Activated naive CD8-positive, alpha-beta T cell treated with anti-CD3 and anti-CD28 coated beads for 36 hours (primary cell): ENCODE data around the gene ATG4A. TPM values are rescaled to one million over a fixed set of nuclear protein-coding genes. Genes with fewer than 3 reads are reported as not detected.
A peak's percentile ranks its signal among the peaks of the same experiment; 100 is the strongest.

Experiments used
- DNase-seq: peaks from one replicate; pipeline ENCODE4 v3.0.0; 2021
- H3K27ac Mint-ChIP-seq: one replicate; pipeline ENCODE4 v1.8.0; 2022; ENCODE audit warnings: mild to moderate bottlenecking, moderate library complexity, mixed read lengths
- H3K27me3 Mint-ChIP-seq: one replicate; pipeline ENCODE4 v1.8.0; 2022; ENCODE audit warnings: mild to moderate bottlenecking, mixed read lengths
- H3K36me3 Mint-ChIP-seq: one replicate; pipeline ENCODE4 v1.8.0; 2021; ENCODE audit warnings: mild to moderate bottlenecking, mixed read lengths
- H3K4me1 Mint-ChIP-seq: one replicate; pipeline ENCODE4 v1.8.0; 2021; ENCODE audit warnings: mixed read lengths
- H3K4me3 Mint-ChIP-seq: one replicate; pipeline ENCODE4 v1.8.0; 2022; ENCODE audit warnings: mild to moderate bottlenecking, moderate library complexity, mixed read lengths
- H3K9me3 Mint-ChIP-seq: one replicate; pipeline ENCODE4 v1.8.0; 2022; ENCODE audit warnings: mixed read lengths
- total RNA-seq, 2 experiments: library from RNA; stranded (reverse); gene quantifications; one replicate each; pipeline ENCODE4 v1.2.3, GENCODE V29; 2021

The ATG4A gene
- total RNA-seq, 2 experiments from 2014 or later: 6.8 to 8.0 TPM

DNA sequence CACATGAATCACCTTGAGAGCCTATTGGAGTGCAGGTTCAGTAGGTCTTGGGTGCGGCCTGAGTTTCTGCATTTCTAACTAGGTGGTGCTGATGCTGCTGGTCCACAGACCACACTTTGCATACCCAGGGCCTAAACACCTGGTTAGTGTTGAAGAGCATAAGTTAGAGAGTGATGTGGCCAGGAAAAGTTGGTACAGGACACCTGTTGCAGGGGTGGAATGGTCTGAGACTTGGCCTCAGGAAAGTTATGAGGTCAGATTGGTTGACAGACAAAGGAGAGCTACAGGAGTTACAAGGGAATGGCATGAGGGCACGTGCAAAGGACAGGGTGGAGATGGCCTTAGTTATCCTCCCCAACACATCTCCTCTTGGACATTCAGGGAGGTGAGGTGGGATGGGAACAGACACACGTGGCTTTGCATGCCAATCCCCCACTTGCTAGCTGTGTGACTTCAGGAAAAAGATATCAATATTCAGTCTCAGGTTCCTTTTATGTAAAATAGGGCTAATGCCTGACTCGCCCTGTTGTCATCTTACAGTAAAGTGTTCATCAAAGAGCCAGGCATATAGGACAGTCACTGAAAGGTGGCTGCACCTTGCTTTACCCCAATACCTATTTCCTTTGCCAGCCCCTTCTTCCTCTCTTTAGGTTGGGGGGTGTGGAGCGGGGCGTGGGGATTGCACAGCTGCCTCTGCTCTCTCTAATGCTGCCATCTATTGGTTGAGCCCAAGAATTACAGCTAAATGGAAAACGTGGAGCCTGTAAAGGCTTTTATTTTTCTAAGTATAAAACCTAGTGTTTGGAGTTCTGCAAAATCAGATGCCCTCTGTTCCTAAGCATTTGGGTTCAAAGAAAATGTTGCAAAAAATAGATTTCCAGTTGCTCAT, 47.5 kb downstream of the ATG4A start:
- Mint-ChIP-seq H3K9me3 (no peaks in the 10 kb centered on the region), H3K27me3 (no peaks in the 10 kb centered on the region), H3K36me3 (peaks cover 10% of the 10 kb centered on the region), H3K27ac (no peak overlapping the region), H3K4me3 (no peak overlapping the region), H3K4me1 (no peaks in the 10 kb centered on the region)
- no peak for DNase-seq

DNA sequence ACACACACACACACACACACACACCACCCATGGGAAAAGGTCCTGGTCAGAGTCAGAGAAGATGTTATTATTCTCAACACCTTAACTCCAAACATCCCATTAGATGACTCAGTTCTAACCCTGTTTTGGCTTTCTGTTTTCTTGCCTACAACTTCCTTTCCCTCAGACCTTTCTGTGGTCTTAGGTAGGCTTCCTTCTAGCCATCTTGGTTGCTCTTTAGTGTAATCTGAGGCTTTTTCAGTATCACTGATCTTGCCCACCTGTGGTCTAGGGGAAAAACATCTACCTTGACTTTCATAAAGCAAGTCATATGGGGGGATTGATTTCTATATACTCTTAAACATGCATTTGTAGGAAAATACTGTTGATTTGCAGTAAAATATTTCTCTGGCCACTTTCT, 56.9 kb downstream of the ATG4A start:
- no peaks in the 10 kb centered on the region for H3K9me3 Mint-ChIP-seq
- no peak overlapping the region for H3K4me3 Mint-ChIP-seq
- peak; percentile 7 for DNase-seq
- H3K27ac Mint-ChIP-seq: peak overlapping the region; percentile 66
- peaks cover 24% of the 10 kb centered on the region for H3K36me3 Mint-ChIP-seq
- peaks cover 11% of the 10 kb centered on the region for H3K4me1 Mint-ChIP-seq
- no peaks in the 10 kb centered on the region for H3K27me3 Mint-ChIP-seq

DNA sequence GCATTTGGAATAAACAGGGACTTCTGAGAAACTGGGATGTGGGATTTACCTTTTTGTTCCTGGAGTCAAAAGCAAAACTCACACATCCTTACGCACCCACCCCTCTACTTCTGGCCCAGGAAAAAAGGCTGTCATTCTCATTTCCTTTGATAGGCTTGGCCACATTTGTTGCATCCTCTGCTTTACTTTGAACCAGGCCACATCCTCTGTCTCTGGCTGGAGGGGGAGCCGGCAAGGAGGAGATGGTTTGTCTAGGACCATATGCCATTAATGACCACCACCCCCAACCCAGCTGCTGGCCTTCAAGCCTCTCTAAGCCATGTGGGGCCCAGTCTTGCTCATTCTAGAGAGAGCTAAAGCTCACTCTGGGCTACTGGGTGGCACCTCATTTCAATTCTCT, 64.5 kb downstream of the ATG4A start:
- no peak overlapping the region for H3K4me3 Mint-ChIP-seq
- no peaks in the 10 kb centered on the region for H3K4me1 Mint-ChIP-seq
- H3K27me3 Mint-ChIP-seq: no peaks in the 10 kb centered on the region
- H3K27ac Mint-ChIP-seq: no peak overlapping the region
- no peaks in the 10 kb centered on the region for H3K9me3 Mint-ChIP-seq
- DNase-seq: no peak
- peaks cover 9% of the 10 kb centered on the region for H3K36me3 Mint-ChIP-seq

DNA sequence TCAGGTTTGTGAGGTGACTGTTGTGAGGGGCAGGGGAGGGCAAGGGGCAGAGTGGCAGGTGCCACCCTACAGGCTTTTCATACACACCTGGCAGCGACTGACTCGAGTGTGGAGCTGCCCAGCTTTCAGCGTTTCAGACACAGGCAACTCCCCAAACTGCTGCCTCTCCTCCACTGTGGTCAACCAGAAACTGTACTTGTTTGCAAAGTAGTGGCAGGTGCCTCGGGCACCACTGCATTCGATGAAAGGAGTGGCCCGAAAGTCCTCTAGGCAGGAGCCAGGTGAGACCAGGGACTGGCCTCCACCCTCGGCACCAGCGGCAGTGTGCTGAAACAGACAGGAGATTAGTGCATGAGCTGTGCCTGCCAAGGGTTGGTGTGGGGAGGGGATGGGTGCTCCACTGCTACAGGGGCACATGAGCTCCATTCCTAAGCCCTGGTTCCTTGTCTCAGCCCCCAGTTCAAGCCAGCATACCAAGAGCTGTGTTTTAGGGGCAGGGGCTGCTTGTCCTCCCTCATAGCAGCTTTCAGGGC, 65.4 kb downstream of the ATG4A start:
- no peak for DNase-seq
- Mint-ChIP-seq H3K27ac (no peak overlapping the region), H3K9me3 (no peaks in the 10 kb centered on the region), H3K27me3 (no peaks in the 10 kb centered on the region), H3K4me3 (no peak overlapping the region), H3K36me3 (peaks cover 5% of the 10 kb centered on the region), H3K4me1 (no peaks in the 10 kb centered on the region)

DNA sequence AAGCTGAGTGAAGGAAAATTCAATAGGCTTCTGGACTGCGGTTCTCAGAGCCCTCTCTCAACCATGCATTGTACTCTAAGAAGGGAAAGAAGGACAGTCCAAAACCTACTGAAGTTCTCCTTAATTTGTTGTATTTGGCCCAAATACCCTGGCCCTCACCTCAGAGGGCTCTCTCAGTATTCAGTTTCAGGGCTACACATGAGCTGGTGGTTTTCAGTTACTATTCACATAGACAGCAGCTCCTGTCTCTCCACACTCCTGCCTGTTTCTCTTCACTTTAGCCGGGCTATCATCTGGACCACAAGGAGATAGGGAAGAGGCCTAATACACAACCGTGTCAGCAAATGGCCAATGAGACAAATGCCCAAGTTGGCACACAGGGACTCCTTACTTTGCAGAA, 66.0 kb downstream of the ATG4A start:
- Mint-ChIP-seq H3K4me1 (no peaks in the 10 kb centered on the region), H3K36me3 (peaks cover 5% of the 10 kb centered on the region), H3K27me3 (no peaks in the 10 kb centered on the region), H3K4me3 (no peak overlapping the region), H3K27ac (no peak overlapping the region), H3K9me3 (no peaks in the 10 kb centered on the region)
- no peak for DNase-seq

DNA sequence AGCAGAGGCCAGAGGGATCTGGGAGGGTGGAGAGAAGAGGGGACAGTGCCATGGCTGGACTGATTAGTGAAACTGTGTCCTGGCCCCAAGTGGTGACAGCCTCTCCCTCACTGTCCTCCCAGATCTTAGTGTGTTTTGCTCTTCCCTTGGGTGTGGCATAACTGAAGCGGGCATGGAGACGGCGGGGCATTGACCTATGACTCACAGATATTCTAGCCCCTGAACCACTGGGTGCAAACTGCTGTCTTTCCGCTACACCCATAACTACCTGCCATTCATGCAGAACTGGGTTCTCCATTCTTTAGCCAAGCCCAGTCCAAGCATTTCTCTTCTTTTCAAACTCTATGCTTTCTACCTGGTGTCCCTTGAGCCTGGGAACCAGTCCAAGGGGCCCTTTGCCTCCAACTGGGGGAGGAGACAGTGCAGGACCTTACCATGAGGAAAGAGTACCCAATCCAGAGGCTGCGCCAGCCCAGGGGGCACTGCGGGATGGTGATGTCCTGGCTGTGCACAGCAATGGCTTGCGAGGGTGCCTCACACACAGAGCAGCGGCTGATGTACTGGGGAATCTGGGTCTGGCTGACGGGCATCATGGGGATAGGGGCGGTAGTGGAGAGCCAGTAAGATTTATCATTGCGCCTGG, 67.6 kb downstream of the ATG4A start:
- H3K4me3 Mint-ChIP-seq: no peak overlapping the region
- H3K9me3 Mint-ChIP-seq: no peaks in the 10 kb centered on the region
- no peaks in the 10 kb centered on the region for H3K4me1 Mint-ChIP-seq
- H3K36me3 Mint-ChIP-seq: peaks cover 3% of the 10 kb centered on the region
- no peak for DNase-seq
- H3K27ac Mint-ChIP-seq: no peak overlapping the region
- no peaks in the 10 kb centered on the region for H3K27me3 Mint-ChIP-seq

DNA sequence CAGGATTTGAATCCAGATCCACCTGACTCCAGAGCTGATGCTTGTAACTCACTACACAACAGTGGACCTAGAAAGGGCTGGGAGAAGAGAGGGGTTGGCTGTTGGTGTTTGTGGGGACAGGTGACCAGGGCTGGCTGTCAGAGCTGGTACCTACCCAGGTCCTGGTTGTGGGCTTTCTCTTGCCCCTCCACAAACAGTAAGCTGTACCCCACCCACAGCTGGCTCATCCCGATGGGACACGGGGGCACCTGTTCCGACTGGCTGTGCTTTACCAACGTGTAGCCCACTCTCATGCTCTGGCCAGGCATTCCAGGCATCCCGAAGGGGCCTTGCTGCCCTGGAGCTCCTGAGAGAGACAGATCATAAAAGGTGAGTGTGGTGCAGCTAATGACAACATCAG, 68.7 kb downstream of the ATG4A start:
- H3K27ac Mint-ChIP-seq: no peak overlapping the region
- H3K36me3 Mint-ChIP-seq: peaks cover 3% of the 10 kb centered on the region
- H3K4me3 Mint-ChIP-seq: no peak overlapping the region
- no peaks in the 10 kb centered on the region for H3K4me1 Mint-ChIP-seq
- H3K27me3 Mint-ChIP-seq: no peaks in the 10 kb centered on the region
- no peak for DNase-seq
- H3K9me3 Mint-ChIP-seq: no peaks in the 10 kb centered on the region

DNA sequence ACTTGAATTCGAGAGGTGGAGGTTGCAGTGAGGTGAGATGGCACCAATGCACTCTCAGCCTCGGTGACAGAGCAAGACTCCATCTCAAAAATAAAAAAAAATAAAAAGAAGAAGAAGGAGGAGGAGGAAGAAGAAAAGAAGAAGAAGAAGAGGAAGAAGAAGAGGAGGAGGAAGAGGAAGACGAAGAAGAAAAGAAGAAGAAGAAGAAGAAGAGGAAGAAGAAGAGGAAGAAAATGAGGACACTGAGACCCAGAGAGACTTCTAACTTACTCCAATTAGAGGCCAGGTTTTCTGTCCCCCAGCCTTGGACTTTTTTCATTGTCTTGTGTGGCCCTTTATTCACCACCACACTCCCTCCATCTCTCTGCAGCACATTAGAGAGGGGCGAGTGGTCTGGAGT, 70.7 kb downstream of the ATG4A start:
- Mint-ChIP-seq H3K36me3 (no peaks in the 10 kb centered on the region), H3K4me3 (no peak overlapping the region), H3K27ac (no peak overlapping the region), H3K9me3 (no peaks in the 10 kb centered on the region), H3K4me1 (no peaks in the 10 kb centered on the region), H3K27me3 (no peaks in the 10 kb centered on the region)
- no peak for DNase-seq

DNA sequence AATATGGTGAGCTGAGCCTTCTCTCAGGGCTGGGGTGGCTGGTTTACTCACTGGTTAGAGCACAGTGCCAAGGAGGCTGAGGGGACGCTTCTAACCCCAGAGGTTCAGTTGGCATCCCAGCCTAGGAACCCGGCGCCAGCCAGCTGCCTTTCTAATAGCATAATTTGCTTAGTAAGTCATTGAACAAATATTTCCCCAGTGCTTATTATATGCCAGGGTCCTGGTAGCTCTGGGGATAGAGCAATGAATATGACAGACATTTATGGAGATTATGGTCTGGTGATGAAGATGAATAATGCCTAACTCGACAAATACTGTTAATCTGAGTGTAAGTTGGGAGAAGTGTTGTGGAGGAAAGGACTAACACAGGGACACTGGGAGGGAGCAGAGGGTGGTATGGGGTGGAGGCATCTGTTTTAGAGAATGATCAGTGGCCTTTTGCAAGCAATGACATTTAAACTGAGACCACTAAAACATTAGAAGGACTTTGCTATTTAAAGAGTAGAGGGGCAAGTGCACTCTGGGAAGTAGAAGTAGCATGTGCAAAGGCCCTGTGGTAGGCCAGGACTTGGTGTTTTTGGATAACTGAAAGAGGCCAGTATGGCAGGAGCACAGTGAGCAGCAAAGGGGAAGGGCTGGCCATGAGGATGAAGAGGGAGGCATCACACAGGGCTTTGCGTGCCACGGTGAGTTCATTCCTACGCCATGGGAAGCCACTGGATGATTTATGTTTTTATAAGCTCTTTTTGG, 71.9 kb downstream of the ATG4A start:
- no peak overlapping the region for H3K4me3 Mint-ChIP-seq

DNA sequence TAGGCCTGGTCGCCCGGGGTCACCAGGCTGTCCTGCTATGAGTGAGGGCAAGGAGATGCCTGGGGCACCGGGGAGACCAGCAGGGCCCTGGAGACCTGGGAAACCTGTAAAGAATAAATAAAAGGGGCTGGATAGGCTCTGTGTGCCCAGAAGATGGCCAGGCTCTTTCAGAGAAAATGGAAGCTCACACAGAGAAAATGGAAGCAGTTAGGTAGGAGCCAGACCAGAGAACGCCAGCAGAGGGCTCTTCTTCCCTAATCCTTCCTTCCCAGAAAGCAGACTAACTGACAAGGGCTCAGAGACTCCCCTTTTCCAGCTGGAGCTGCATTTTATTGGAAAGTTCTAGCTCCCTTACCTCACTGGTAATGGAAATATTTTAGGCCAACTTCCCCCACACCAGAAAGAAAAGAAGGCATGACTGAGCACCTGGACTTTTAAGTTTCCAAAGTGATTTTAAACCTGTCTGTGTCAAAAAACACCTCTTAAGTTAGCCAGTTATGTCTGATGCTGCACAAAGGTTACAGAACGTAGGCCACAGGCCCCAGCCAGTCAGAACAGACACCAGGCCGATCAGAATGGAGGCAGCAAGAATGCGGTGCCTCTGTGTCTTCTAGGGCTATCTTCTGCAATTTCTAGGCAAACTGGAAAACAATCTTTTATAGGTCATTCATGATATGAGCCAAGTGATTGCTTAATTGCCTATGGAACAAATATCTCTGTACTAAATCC, 74.0 kb downstream of the ATG4A start:
- H3K9me3 Mint-ChIP-seq: no peaks in the 10 kb centered on the region
- H3K27me3 Mint-ChIP-seq: no peaks in the 10 kb centered on the region
- H3K4me1 Mint-ChIP-seq: no peaks in the 10 kb centered on the region
- H3K27ac Mint-ChIP-seq: no peak overlapping the region
- no peak overlapping the region for H3K4me3 Mint-ChIP-seq
- no peaks in the 10 kb centered on the region for H3K36me3 Mint-ChIP-seq
- no peak for DNase-seq

More for the DNA sequence above, 71.9 kb downstream of the ATG4A start:
- Mint-ChIP-seq H3K27me3 (no peaks in the 10 kb centered on the region), H3K4me1 (no peaks in the 10 kb centered on the region), H3K27ac (no peak overlapping the region), H3K36me3 (no peaks in the 10 kb centered on the region), H3K9me3 (no peaks in the 10 kb centered on the region)
- DNase-seq: no peak

DNA sequence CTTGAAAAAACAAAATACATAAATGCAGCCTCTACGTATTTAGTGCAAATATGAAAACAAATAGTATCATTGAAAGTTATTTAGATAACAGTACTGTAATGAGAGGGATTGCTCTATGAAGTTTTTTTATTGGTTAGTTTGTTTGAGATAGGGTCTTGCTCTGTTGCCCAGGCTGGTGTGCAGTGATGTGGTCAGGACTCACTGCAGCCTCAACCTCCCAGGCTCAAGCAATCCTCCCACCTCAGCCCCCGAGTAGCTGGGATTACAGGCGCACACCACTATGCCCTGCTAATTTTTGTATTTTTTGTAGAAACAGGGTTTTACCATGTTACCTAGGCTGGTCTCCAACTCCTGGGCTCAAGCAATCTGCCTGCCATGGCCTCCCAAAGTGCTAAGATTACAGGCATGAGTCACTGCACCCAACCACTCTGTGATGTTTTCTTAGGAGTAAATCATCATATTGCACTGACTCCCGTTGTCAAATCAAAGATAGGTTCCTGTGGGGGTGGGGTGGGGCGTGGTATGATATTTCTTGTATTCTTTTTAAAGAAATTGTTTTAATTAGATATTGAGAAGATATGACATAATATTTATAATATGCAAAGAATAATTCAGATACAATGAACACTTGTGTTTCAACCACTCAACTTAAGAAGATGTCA, 75.8 kb downstream of the ATG4A start:
- no peaks in the 10 kb centered on the region for H3K27me3 Mint-ChIP-seq
- no peak overlapping the region for H3K4me3 Mint-ChIP-seq
- no peaks in the 10 kb centered on the region for H3K36me3 Mint-ChIP-seq
- no peak overlapping the region for H3K27ac Mint-ChIP-seq
- H3K9me3 Mint-ChIP-seq: no peaks in the 10 kb centered on the region
- no peaks in the 10 kb centered on the region for H3K4me1 Mint-ChIP-seq
- no peak for DNase-seq

DNA sequence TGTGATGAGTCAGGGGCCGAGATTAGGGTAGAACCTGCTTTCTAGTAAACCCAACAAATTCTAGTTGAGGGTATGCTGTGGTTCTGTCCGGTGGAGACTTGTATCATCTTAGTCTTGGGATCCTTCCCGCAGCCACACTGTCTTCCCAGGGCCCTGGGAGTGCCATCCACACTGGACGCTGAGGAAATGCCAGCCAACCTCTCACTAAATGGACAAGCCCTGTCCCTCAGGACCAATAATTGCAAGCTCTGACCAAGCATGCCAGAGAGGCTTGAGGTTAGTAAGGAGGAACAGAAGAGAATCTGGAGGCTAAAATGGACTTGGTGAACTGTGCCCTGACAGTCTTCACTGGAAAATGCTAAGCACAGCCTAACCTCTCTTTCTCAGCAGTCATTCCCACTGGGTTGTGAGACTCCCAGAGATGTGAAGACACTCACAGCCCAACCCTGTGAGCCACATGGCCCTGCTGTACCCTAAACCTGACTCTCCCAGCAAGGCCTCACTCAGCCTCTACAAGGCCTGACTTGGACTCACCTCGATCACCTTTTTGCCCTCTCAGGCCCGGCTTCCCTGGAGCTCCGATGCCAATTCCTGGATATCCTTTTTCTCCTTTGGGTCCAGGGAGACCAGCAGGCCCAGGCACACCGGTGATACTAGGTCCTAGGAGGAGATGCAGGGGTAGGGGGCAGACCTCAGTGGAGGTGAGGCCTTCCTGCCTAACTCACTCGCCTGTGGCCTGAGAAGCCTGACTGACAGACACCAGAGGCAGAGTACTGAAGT, 77.6 kb downstream of the ATG4A start:
- no peaks in the 10 kb centered on the region for H3K4me1 Mint-ChIP-seq
- H3K4me3 Mint-ChIP-seq: no peak overlapping the region
- H3K36me3 Mint-ChIP-seq: no peaks in the 10 kb centered on the region
- no peak for DNase-seq
- no peaks in the 10 kb centered on the region for H3K27me3 Mint-ChIP-seq
- H3K9me3 Mint-ChIP-seq: no peaks in the 10 kb centered on the region
- H3K27ac Mint-ChIP-seq: no peak overlapping the region

DNA sequence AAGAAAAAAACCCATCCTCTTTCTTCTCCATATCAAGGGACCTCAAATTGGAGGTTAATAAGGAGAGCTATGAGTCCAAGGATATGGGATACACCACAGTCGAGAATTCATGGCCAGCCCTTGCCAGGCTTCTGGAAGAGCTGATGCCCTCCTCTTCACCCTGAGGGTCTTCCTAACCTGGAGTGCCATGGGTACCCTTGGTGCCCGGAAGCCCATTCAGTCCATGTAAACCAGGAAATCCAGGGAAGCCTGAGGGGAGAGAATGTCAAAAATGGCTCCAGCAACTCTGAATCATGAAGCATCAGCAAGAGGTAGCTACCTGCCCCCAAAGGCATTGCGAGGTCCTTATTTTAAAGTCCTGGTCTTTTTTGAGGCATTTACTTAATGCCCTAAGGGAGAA, 78.2 kb downstream of the ATG4A start:
- Mint-ChIP-seq H3K36me3 (no peaks in the 10 kb centered on the region), H3K27me3 (no peaks in the 10 kb centered on the region), H3K4me1 (no peaks in the 10 kb centered on the region), H3K9me3 (no peaks in the 10 kb centered on the region), H3K4me3 (no peak overlapping the region), H3K27ac (no peak overlapping the region)
- DNase-seq: no peak

DNA sequence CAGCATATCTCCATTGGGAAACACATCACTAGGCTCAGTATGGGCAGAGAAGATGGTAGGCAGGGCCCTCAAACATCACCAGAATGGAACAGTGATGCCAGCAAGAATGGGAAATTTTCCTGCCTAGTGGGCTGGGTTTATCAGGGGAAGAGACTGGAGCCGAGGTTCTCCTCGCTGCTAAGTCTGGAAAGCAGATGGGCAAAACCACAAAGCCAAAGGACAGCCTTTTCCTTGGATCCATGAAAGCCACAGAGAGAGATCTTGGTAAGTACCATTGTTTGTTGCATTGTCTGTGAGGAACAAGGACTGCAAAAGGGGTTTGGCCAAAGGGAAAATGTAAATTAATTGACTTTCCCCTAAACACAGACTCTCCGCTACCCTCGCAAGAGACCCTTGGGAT, 80.1 kb downstream of the ATG4A start:
- H3K4me3 Mint-ChIP-seq: no peak overlapping the region
- H3K4me1 Mint-ChIP-seq: no peaks in the 10 kb centered on the region
- no peaks in the 10 kb centered on the region for H3K36me3 Mint-ChIP-seq
- H3K9me3 Mint-ChIP-seq: no peaks in the 10 kb centered on the region
- no peaks in the 10 kb centered on the region for H3K27me3 Mint-ChIP-seq
- H3K27ac Mint-ChIP-seq: no peak overlapping the region
- DNase-seq: no peak
